ENCODE results near the gene LZIC. TPM values are rescaled to one million over a fixed set of nuclear protein-coding genes. Genes with fewer than 3 reads are reported as not detected.
"Not testable (repeated sequence)": the region's sequence is repeated elsewhere in the genome, so short reads cannot be mapped to it uniquely, and the experiment has no call there.

The LZIC gene
- 90.5 TPM for total RNA-seq

DNA sequence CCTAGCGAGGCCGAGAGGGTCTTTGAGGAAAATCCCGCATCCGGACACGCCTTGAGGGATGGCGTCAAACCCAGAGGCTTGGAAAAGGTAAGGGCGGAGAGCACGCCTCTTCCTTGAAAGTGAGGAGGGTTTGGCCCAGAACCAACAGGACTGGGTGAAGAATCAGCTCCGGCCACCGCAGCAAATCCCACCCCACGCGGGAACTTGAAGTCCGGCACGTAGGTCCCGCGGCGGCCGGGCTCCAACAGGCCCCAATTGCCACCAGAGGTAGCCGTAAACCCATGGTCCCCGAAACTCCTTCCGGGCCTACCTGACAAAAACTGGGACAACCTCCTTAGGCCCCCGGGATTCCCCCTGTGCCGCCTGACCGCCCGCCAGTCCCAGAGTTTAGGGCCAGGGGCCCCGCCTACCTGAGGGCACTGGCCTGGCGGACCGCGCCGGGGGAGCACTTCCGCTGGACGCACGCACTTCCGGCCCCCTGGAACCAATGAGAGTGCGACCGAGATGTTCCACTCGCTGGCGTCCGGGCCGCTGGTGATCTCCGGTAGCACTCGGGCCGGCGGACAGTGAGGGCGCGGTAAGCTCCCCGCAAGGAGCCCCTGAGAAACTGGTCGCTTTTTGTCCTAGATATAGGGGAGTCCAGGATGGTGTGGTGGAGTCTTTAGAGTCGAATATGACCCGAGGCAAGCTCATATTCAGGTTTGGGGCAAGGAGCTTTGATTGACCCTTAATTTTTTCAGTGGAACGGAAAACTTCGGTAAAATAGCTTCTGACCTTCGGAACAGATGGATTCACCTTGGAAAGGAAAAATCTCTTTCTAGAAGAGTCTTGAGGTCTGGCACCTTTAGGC lies at the start of gene LZIC, which contains the start of gene NMNAT1:
Gene LZIC (minus strand): TSS at position 453 of the 850 bp plus-strand sequence. CDS start 6,772 bp downstream, outside the sequence.
Gene NMNAT1 (plus strand): TSS at position 537 of the 850 bp plus-strand sequence. CDS start 28,599 bp downstream, outside the sequence.
- DNase-seq = peak; percentile 90

DNA sequence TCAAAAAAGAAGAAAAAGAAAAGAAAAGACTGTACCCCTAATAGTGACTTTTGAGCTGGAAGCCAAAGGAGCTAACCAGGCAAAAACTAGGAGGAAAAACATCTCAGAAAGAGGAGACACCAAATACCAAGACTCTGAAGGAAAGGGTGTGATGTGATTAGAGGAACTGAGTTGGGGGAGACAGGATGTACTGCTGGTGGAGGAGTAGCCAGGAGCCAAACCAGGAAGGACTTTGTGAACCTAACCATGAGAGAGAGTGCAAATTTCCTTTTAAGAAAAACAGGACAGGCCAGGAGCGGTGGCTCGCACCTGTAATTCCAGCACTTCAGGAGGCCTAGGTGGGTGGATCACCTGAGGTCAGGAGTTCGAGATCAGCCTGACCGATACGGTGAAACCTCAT lies 49.7 kb upstream of the LZIC start:
- no peak for DNase-seq

DNA sequence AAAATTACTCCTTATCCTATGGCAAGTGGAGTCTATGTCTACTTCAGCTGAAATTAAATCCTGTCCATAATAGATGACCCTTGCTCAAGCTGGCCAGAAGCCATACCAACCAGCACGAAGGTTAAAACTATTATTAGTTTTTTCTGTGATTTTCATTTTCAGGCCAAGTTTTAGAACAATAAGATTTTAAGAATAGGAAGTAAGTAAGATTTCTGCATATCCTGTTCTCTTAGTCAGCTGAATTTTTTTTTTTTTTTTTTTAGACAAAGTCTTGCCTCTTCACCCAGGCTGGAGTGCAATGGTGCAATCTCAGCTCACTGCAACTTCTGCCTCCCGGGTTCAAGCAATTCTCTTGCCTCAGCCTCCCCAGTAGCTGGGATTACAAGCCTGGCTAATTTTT lies 47.8 kb upstream of the LZIC start:
- no peak for DNase-seq

DNA sequence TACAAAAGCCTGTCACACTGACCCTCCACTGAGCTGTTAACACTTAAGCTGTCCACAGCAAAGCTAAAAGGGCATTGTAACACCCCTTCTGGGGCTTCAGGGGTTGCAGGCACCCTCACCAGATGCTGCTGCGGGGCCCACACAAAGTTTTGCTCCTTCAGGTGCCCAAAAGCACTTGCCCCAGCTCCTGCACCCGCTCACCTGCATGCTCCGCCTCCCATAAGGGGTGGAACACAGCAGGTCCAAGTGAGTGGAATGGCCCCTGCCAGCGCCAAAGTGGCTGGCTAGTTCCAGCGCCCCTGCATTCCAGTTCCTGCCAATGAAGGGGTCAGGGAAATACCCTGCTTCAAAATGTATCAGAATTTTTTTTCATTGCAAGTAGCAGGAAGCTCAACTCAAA lies 46.6 kb upstream of the LZIC start:
- no peak for DNase-seq

DNA sequence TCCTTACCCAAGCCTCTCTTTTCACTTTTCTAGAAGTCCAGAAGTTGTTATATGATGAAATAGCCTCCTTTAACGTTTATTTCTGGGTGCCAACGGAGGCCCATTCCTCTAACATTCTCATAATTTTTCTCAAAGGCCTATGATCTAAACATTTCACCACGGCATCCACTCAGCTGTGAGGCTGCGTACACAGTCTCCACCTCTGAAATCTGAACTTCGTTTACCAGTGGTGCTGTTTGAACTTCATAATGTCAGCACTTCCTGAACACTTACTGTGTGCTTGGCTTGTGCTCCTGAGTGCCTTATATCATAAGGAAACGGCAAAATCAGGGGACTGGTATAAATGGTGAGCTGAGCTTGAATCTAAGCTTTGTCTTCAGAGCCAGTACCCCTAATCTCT lies 41.8 kb upstream of the LZIC start:
- DNase-seq = no peak

DNA sequence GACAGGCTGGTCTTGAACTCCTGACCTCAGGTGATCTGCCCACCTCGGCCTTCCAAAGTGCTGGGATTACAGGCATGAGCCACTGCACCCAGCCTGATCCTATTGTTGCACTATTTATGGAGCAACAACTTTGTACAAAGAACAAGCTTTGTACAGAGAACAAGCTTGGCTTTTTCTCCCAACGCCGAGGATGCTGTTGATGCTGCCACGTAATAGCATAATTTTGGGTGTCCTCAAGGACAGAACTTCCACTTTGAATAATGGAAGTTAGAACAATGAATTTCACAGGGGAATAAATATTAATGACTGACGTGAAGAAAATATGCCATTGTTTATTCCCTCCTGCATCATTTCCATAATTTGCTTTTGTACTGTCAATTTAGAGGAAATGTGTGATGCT lies 41.1 kb upstream of the LZIC start:
- no peak for DNase-seq

DNA sequence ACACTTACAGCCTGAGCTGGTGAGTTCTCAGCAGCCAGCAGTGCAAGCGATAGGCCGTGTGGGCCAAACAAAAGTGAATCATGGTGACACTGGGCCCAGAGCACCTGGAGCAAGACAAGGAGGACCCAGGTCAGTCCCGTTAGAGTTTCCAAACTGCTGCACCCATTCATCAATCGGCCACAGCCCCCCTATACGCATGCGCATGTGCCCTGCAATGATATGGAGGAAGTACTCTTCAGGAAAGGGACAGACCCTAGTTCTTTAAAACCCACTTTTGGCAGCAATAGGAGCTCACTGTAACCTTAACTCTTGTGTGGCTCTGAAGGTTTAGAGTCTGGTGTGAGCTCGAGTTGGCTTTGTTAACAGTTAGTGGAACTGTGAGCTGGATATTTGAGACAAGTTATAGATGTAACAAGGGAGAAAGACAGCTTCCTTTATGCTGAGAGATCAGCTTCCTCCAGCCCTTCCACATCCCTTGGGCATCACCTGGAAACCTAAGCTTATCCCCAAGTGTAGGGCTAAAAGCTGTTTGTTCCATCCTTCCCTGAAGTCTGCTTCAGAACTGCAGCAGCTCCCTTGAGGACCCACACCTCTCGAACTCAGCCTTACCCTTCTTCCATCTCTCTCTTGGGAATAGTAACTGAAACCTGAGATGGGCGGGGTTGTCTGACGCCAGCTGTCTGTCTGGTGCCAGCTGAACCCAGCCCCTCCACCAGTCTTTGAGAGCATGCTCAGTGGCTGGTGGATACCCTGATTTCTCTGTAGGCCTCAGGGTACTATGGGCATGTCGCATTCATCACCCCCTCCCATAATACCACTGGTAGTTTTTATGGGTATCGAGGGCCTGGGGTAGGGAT lies 17.7 kb upstream of the LZIC start:
- DNase-seq = no peak

DNA sequence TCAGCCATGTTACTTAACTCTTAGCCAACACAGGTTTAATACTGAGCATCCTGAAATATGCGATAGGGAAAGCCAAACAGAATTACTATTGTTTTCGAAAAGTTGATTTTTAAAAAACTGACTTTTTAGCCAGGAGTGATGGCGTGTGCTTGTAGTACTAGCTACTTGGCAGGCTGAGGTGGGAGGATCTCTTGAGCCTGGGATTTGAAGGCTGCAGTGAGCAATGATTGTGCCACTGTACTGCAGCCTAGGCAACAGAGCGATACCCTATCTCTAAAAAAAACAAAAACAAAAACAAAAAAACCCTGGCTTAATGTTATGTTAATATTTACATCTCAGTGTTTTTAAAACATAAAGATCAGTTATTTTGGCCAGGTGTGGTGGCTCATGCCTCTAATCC lies 16.8 kb upstream of the LZIC start:
- DNase-seq = no peak

DNA sequence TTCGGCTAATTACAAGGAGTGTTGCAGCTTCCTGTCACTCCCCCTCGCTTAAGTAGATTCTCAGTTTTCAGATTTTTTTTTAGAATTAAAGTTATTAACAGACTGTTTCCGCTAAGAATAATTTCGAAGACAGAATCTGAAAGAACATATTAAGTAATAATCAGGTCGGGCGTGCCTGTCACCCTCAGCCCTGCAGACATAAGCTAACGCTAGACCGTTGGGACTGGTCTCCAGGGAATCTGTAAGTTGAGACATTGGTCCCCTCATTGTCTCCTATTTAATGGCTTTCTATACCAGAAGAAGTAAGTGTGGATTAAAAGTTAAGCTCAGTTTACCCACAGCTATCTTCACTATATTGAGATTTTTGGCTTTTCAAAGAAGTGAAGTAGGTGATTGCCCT lies 14.5 kb upstream of the LZIC start:
- DNase-seq = no peak

DNA sequence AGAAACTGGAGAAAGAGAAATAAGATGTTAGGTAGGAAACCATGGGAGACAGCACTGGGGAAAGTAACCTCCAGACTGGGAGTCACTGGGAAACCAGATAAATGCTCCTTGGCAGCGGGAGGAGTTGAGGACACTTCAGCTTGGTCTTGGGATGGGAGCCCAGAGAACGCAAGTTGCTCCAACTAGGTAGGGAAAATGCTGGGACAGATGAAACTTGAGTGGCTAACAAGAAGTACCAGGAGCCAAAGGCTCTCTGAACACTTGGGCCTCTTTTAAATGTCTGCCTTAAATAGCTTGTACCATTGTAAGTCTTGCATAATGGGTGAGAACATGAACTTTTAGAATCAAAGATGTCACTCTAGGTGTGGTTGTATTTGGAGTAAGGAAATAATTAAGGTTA lies 3.1 kb upstream of the LZIC start:
- DNase-seq = no peak

DNA sequence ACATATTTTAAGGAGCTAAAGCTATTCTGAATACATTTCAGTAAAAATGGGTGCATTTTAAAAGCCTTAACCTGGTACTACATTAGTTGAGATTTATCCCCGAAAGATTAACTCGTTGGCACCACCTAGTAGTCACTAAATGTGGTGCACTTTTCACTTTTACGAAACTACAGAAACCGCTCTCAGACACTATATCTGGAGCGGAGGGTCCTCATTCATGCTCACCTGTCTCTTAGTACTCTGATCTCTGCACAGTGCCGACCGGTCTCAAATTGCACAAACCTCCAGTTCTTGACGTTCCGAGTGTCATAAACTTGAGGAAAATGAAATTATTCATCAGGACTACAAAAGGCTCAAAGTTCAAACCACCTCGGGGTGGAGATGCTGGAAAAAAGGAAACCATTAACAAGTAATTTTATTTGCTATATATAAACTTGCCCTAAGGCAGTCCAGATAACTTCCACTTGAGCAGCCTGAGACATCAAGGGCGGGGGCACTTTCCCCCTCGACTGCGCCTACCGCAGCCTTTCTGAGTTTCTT lies 722 bp downstream of the LZIC start:
- no peak for DNase-seq

DNA sequence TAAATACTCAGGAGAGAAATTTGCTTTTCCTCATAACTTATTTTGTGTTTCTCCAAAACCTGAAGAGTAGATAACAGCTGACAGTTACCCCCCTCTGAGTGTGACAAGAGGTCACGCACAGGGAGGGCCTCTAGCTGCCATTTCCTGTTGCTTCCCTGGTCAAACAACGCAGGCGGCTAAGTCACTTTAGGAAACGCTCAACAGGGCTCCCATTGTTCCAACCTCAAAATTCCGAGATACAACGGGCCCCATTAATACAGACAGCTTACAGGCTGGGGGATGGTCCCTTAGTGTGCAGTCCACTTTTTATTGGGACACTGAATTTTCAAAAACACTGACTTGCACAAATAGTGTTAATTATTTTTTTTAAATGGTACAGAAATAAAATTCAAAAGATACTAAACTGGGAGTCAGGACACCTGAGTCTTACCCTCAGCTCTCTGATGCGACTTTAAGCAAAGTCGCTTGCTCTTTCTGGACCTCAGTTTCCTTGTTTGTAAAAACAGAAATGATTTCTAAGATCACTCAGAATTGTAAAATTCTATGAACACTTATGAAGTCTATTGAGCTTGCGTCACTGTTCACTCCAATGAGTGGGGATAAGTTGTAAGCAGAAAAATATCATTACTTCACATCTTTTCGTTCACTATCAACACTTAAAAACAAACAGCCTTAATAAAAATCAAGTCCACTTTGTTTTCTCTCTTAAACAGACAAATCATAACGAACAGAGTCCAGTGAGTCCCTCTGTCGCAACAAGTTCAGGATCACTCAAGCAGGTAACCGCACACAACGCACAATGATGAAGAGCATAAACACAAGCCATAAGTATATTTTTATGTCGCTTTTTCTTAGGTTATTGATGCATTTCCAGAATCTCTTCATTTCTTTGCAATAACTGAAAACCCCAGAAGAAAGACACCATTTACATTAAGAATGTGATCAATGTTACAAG lies 13.5 kb downstream of the LZIC start:
- peak; percentile 29 for DNase-seq

DNA sequence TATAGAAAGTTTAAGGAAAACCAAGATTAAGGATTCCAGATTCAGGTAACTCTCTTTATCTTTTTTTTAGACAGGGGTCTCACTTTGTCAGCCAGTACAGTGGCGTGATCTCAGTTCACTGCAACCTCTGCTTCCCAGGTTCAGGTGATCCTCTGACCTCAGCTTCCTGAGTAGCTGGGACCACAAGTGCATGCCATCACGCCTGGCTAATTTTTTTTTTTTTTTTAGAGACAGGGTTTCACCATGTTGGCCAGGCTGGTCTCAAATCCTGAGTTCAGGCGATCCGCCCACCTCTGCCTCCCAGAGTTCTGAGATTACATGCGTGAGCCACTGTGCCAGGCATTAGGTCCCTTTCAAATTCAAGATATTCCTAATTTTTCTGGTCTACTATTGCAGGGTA lies 15.9 kb downstream of the LZIC start:
- no peak for DNase-seq

DNA sequence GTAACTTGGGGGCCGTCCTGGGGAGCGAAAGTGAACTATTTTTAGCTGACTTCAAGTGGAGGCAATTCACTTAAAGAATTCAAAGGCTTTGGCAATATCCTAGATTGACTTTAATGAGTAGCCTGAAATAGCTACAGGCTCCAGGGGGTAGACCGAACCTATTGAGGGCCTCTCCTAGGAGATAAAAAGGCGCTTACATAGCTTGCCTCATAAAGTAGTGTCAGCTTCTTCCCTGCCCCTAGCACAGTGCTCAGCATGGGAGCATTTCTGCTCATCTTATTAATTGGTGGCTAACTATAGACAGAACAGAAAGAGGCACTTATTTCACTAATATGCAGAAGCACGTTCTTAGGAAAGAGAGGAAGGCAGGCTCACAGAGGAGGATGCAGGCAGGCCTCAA lies 20.8 kb downstream of the LZIC start:
- no peak for DNase-seq

DNA sequence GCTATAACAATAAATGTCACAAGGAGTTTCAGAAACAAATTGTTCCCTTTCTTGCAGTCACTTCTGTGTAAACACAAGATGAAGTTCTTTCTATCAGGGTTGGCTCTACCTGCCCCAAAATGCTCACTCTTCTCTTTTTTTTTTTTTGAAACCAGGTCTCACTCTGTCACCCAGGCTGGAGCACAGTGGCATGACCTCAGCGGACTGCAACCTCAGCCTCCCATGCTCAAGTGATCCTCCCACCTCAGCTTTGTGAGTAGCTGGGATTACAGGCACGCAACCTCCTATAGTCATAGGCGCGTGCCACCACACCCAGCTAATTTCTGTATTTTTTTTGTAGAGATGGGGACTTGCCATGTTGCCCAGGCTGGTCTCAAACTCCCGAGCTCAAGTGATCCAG lies 22.6 kb downstream of the LZIC start:
- no peak for DNase-seq

DNA sequence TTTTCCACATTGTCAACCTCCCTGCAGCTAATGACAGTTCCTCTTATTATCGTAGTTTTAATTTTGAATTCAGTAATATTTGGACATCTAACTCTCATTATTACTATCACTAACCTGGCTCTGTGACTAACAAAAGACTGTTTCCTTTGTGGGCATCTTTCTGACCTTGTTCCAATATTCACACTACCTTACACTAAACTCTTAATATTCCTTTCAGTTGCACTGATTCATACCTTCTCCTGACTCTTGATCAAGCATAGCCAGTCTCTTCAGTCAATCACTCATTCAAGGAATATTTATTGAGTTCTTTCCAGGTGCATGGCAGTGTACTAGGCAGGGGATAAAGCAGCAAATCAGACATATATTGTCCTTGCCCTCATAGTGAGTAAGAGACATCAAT lies 25.3 kb downstream of the LZIC start:
- DNase-seq = no peak

DNA sequence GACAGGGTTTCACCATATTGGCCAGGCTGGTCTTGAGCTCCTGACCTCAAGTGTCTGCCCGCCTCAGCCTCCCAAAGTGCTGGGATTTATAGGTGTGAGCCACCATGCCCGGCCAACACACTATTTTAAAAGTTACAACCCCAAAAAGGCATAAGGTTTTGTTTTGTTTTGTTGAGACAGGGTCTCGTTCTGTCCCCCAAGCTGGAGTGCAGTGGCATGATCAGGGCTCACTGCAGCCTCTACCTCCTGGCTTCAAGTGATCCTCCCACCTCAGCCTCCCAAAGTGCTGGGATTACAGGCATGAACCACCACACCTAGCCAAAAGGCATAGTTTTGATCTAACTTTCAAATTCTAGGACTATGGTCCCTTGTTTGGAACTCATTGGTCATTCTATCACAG lies 25.7 kb downstream of the LZIC start:
- not testable (repeated sequence) for DNase-seq

DNA sequence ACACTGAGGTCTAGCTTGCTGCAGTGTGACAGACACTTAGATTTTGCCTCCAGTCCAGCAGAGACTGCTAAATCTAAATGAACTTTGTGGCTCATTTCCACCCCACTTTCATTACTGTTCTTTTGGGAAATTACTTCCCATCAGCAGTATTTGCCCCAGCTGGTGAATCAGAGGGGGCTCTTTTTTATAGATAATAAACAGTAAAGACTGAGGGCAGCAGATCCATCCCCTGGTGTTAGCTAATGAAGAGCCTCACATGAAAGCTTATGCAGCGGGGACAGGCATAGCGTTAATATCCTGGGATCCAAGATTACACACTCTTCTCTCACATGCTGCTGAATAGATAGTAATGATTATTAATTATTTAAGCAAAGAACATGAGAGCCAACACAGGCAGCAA lies 26.7 kb downstream of the LZIC start:
- DNase-seq = no peak

DNA sequence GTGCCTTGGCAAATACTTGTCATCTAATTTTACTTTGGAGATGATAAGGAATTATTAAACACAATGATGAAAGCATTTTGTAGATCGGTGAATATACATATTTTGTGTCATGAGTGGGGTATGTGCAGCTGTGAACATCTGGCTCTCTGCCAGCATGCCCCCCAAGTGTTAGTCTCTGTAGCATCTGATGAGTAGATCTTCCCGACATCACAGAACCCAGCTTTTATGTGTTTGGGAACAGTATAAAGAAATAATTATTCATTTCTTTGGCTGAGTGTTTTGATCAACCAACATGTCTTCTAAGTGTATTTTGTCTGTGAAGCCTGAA lies 28.6 kb downstream of the LZIC start:
- DNase-seq = no peak

DNA sequence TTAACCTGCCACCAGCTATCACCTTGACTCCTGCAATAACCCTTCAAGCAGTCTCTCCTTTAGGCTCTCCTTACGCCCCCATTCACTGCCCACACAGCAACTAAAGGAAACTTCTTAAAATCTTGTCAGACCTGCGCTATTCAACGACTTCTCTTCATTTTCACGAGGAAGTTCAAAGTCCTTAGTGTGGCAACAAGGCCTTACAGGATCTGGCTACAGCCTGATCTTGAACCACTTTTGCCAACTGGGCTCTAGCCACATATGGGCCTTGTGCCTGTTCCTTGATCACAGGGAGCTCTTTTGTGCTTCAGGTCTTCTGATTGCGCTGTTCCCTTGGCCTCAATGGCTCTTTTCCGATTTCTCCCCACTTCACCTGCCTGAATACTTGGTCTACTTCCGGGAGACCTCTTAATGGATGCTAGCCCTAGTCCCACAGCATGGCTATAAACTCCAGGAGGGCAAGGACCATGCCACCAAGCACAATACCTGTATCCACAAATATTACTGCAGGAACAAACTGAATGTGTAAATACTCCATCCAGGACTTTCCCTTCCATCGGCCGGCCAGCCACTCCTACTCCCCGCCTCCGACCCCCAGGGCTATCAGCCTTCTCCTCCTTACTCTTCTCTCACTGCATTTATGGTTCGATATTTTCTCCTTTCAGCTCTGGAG lies 30.8 kb downstream of the LZIC start:
- no peak for DNase-seq

DNA sequence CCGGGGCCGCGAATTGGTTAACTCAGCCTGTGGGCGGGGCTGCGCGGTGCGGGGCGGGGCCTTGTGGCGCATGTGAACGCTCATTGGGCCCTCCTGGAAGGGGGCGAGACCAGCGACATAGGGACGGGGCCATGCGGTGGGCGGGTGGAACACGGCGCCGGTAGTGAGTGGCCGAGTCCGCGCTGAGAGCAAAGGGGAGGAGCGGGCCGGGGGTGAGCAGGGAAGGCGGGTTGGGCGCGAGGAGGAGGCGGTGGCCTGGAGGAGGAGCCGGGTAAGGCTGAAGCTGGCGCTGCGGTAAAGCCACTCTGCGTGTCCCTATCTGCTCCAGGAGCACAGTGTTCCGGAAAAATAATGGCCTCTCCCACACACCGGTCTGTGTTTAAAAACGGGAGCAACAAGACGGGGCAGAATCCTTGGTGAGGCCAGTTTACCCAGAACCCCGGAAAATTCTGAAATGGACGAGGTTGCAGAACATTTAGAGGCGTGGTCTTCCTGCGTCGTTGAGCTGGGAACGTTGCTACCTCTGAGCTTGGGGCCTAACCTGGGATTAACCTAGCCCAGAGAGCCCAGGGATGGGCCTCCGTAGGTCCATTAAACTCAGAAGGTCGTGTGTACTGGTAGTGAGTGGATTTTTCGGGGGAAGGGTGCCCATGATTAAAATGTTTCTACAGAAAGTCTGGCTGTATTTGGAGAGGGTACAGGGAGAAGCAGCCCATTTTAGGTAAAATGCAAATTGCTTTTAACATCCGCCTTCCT lies 32.6 kb downstream of the LZIC start:
- peak; percentile 100 for DNase-seq
